ENCODE measurements around the gene PLEKHH1. TPM values are rescaled to one million over a fixed set of nuclear protein-coding genes. Genes with fewer than 3 reads are reported as not detected.

PLEKHH1 gene
- total RNA-seq, 1 donor from 2014 or later, result 32.4 TPM

DNA sequence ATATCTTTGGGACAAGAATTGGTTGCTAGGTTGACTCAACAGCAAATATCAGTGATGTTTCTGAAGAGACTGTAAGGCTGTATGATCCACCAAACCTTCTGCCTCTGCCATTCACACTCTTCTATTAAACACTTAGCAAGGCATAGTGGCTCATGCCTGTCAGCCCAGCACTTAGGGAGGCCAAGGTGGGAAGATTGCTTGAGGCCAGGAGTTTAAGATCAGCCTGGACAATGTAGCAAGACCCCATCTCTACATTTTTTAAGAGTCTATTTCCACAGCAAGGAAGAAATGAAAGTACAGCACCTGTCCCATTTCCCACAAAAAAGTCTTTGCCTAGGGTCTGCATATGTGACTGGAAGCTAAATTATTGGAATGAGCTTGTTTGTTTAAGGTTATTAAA lies 94.4 kb downstream of the PLEKHH1 start:
- Mint-ChIP-seq H3K36me3 (ENCODE audit: unreplicated experiment) (peaks cover 11% of the 10 kb centered on the region), H3K27me3 (ENCODE audit: unreplicated experiment) (peaks cover 3% of the 10 kb centered on the region), H3K27ac (ENCODE audit: unreplicated experiment) (no peak overlapping the region), H3K4me1 (ENCODE audit: low read depth, unreplicated experiment) (peaks cover 17% of the 10 kb centered on the region), H3K4me3 (ENCODE audit: unreplicated experiment) (no peak overlapping the region), H3K9me3 (ENCODE audit: unreplicated experiment) (peaks cover 4% of the 10 kb centered on the region)
- TF ChIP-seq, protein P1, sequence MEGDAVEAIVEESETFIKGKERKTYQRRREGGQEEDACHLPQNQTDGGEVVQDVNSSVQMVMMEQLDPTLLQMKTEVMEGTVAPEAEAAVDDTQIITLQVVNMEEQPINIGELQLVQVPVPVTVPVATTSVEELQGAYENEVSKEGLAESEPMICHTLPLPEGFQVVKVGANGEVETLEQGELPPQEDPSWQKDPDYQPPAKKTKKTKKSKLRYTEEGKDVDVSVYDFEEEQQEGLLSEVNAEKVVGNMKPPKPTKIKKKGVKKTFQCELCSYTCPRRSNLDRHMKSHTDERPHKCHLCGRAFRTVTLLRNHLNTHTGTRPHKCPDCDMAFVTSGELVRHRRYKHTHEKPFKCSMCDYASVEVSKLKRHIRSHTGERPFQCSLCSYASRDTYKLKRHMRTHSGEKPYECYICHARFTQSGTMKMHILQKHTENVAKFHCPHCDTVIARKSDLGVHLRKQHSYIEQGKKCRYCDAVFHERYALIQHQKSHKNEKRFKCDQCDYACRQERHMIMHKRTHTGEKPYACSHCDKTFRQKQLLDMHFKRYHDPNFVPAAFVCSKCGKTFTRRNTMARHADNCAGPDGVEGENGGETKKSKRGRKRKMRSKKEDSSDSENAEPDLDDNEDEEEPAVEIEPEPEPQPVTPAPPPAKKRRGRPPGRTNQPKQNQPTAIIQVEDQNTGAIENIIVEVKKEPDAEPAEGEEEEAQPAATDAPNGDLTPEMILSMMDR (IDR thresholded peaks at IDR 0.05; ENCODE audit: partially characterized antibody, unreplicated experiment), result no peak
- DNase-seq, result no peak

DNA sequence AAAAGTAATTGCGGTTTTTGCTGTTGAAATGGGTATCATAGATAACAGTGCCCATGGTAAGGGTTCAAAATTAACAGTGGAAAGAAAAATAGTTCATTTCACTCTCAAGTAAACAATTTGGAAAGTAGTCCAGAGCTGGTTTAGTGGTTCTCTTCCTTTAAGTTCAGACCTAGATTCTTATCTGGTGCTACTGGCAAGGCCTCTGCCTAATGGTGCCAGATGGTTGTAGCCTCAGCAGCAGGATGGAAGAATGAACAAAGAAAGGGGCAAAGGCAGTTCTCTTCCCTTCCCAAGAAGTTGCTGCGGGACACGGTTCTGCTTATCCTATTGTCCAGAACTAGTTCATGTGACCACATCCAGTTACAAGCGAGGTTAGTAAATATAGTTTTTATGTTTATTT lies 97.1 kb downstream of the PLEKHH1 start:
- Mint-ChIP-seq H3K27me3 (ENCODE audit: unreplicated experiment) (peaks cover 3% of the 10 kb centered on the region), H3K9me3 (ENCODE audit: unreplicated experiment) (peaks cover 3% of the 10 kb centered on the region)

DNA sequence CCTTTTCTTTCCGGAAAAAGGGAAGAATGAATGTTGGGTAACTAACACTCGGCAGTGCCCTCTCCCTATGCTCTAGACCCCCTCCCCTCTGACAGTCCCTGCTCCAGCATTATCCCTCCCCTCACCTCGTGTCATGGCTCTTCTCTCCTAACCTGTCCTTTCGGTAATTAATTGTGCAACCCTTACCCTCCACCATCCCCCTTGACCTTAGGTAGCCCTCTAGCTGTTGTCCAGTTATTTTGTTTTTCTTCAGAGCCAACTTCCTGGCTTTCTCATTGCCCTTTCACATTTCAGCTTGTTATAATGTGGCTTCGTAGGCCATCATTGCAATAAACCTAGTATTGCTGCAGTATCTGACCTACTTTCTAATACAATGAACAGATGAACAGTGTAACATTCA lies 97.8 kb downstream of the PLEKHH1 start:
- TF ChIP-seq, protein P1 (IDR thresholded peaks at IDR 0.05; ENCODE audit: partially characterized antibody, unreplicated experiment), result no peak
- DNase-seq, result no peak
- Mint-ChIP-seq H3K36me3 (ENCODE audit: unreplicated experiment) (peaks cover 5% of the 10 kb centered on the region), H3K4me1 (ENCODE audit: low read depth, unreplicated experiment) (peaks cover 11% of the 10 kb centered on the region), H3K27ac (ENCODE audit: unreplicated experiment) (no peak overlapping the region), H3K4me3 (ENCODE audit: unreplicated experiment) (no peak overlapping the region), H3K9me3 (ENCODE audit: unreplicated experiment) (peaks cover 2% of the 10 kb centered on the region), H3K27me3 (ENCODE audit: unreplicated experiment) (peaks cover 3% of the 10 kb centered on the region)

More for the DNA sequence above, 97.1 kb downstream of the PLEKHH1 start:
- peak overlapping the region; percentile 34 for H3K27ac Mint-ChIP-seq (ENCODE audit: unreplicated experiment)
- H3K4me3 Mint-ChIP-seq (ENCODE audit: unreplicated experiment), result no peak overlapping the region
- TF ChIP-seq, protein P1 (IDR thresholded peaks at IDR 0.05; ENCODE audit: partially characterized antibody, unreplicated experiment), result no peak
- H3K4me1 Mint-ChIP-seq (ENCODE audit: low read depth, unreplicated experiment), result peaks cover 11% of the 10 kb centered on the region
- peaks cover 5% of the 10 kb centered on the region for H3K36me3 Mint-ChIP-seq (ENCODE audit: unreplicated experiment)
- DNase-seq, result no peak

DNA sequence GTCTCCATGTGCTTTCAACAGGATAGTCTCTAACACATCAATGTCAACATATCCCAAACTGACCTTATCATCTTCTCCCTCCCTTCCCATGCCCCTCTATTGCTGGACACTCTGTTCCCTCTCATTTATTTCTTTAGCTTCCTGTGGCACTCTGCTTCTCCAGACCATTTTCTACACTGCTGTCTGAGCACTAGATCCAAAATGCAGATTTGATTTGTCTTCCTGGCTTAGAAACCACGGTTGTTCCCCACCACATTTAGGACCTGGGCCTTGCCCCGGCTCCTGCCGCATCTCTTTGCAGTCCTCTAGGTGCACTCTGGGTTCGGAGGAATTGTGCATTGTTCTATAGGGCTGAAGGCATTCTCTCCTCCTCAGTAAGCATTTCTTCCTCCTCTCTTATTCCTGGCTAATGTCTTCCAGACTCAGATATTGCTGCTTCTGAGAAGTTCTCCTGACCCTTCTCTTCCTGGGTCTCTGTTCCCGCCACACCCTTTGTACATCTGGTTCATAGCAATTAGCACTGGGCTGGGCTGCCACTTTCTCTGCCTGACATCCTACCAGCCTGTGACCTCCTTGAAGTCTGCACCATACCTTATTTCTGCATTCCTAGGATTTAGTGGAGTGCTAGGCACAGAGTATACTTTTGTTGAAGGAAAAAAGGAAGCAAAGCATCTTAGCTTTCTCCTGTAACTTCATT lies 100.5 kb downstream of the PLEKHH1 start:
- Mint-ChIP-seq H3K27ac (ENCODE audit: unreplicated experiment) (no peak overlapping the region), H3K9me3 (ENCODE audit: unreplicated experiment) (peaks cover 2% of the 10 kb centered on the region), H3K27me3 (ENCODE audit: unreplicated experiment) (peaks cover 1% of the 10 kb centered on the region), H3K4me1 (ENCODE audit: low read depth, unreplicated experiment) (peaks cover 11% of the 10 kb centered on the region), H3K36me3 (ENCODE audit: unreplicated experiment) (peaks cover 5% of the 10 kb centered on the region), H3K4me3 (ENCODE audit: unreplicated experiment) (no peak overlapping the region)
- TF ChIP-seq, protein P1 (IDR thresholded peaks at IDR 0.05; ENCODE audit: partially characterized antibody, unreplicated experiment), result no peak
- no peak for DNase-seq

DNA sequence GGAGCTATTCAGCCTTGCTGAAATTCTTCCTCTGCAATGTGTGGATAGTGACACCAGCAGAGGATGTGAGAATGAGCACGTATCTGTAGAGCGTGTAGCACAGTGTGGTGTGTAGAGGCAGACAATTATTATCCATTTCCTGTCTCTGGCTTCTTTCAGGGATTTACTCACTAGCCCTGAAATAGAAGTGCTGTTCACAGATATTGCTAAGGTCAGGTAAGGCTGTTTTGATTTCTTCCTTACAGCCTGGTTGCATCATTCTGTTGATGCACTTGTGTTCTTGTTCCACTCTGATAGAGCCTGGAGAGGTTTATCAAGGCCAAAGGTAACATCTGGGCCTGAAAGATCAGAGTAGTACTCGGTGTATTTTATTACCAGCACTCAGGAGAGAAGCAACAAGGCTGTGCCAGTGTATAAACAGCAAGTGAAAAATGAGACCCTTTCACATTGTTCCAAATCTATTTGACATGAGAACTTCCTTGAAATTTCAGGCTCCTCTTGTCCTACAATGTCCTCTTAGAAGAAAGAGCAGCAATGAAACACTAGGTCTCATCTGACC lies 103.3 kb downstream of the PLEKHH1 start:
- DNase-seq, result no peak
- TF ChIP-seq, protein P1 (IDR thresholded peaks at IDR 0.05; ENCODE audit: partially characterized antibody, unreplicated experiment), result no peak
- Mint-ChIP-seq H3K36me3 (ENCODE audit: unreplicated experiment) (peaks cover 5% of the 10 kb centered on the region), H3K27me3 (ENCODE audit: unreplicated experiment) (peaks cover 2% of the 10 kb centered on the region), H3K27ac (ENCODE audit: unreplicated experiment) (no peak overlapping the region), H3K9me3 (ENCODE audit: unreplicated experiment) (no peaks in the 10 kb centered on the region), H3K4me1 (ENCODE audit: low read depth, unreplicated experiment) (no peaks in the 10 kb centered on the region), H3K4me3 (ENCODE audit: unreplicated experiment) (no peak overlapping the region)
